PC-3 (cell line): ENCODE data around the gene PRDM15. TPM values are rescaled to one million over a fixed set of nuclear protein-coding genes. Genes with fewer than 3 reads are reported as not detected.

ENCODE experiments used
- ATAC-seq: fragments of 200-7000 bp; cut with Tn5 transposase; 2 replicates; pipeline ENCODE4 v1.9.1; 2020; ENCODE audit warnings: mild to moderate bottlenecking, moderate library complexity
- BruUV-seq: library from RNA; stranded (reverse); fragments of 400-500 nt; replicated peaks from 2 replicates; lab custom pipeline; 2021; lab: Mats Ljungman, UMichigan
- CTCF ChIA-PET: fragments of 300-600 bp; sonication (Branson Sonifier 250); formaldehyde crosslinking; loops from one replicate; lab custom pipeline; 2022; ENCODE audit warnings: antibody characterized with exemption; lab: Charles Lee
- POLR2A ChIA-PET: fragments of 300-600 bp; sonication (Branson Sonifier 250); formaldehyde crosslinking; loops from one replicate; lab custom pipeline; 2022; ENCODE audit warnings: antibody characterized with exemption; ENCODE audit not compliant: unreplicated experiment; lab: Charles Lee
- DNase-seq: peaks from one replicate; pipeline ENCODE4 v3.0.0-alpha.2; 2015
- H2AFZ ChIP-seq: fragments of 300-600 bp; sonication (generic); 2 replicates; pipeline ENCODE4 v1.6.0; 2016; ENCODE audit warnings: antibody characterized with exemption, low read length
- H3F3A ChIP-seq: fragments of 300-600 bp; sonication (generic); one replicate; pipeline ENCODE4 v1.6.0; 2017; ENCODE audit warnings: antibody characterized with exemption, low read length, control low read depth, mild to moderate bottlenecking; ENCODE audit not compliant: unreplicated experiment
- H3K27ac ChIP-seq: fragments of 300-600 bp; sonication (generic); 2 replicates; pipeline ENCODE4 v1.5.1; 2016; ENCODE audit warnings: mild to moderate bottlenecking, low read length
- H3K27me3 ChIP-seq: fragments of 300-600 bp; sonication (generic); 2 replicates; pipeline ENCODE4 v1.6.1; 2016; ENCODE audit warnings: low read length, mixed read lengths
- H3K36me3 ChIP-seq: fragments of 300-600 bp; sonication (generic); 2 replicates; pipeline ENCODE4 v1.6.1; 2016; ENCODE audit warnings: low read depth, mixed run types, low read length, mixed read lengths
- H3K4me1 ChIP-seq: fragments of 300-600 bp; sonication (generic); 2 replicates; pipeline ENCODE4 v1.5.1; 2016; ENCODE audit warnings: low read length; ENCODE audit not compliant: insufficient read depth
- H3K4me2 ChIP-seq: fragments of 300-600 bp; sonication (generic); 2 replicates; pipeline ENCODE4 v1.6.0; 2016; ENCODE audit warnings: low read length
- H3K4me3 ChIP-seq: fragments of 300-600 bp; sonication (generic); 2 replicates; pipeline ENCODE4 v1.5.1; 2016; ENCODE audit warnings: mild to moderate bottlenecking, low read length, mixed read lengths
- H3K79me2 ChIP-seq: fragments of 300-600 bp; sonication (generic); 2 replicates; pipeline ENCODE4 v1.6.1; 2017; ENCODE audit warnings: low read length, mixed read lengths
- H3K9ac ChIP-seq: fragments of 300-600 bp; sonication (generic); 2 replicates; pipeline ENCODE4 v1.6.0; 2016; ENCODE audit warnings: mild to moderate bottlenecking, low read length
- H3K9me2 ChIP-seq: fragments of 300-600 bp; sonication (generic); replicated peaks from 2 replicates; pipeline ENCODE4 v1.6.1; 2016; ENCODE audit warnings: mixed run types, low read length, mixed read lengths
- H3K9me3 ChIP-seq: fragments of 300-600 bp; sonication (generic); 2 replicates; pipeline ENCODE4 v1.6.1; 2016; ENCODE audit warnings: low read length, mixed read lengths
- H4K20me1 ChIP-seq: fragments of 300-600 bp; sonication (generic); 2 replicates; pipeline ENCODE4 v1.6.1; 2016; ENCODE audit warnings: low read length, mixed read lengths
- EZH2 ChIP-seq: fragments of 300-600 bp; sonication (generic); IDR thresholded peaks from one replicate; pipeline ENCODE4 v1.6.1; 2017; ENCODE audit warnings: antibody characterized with exemption, mild to moderate bottlenecking, low read length; ENCODE audit not compliant: unreplicated experiment
- EZH2phosphoT487 ChIP-seq: fragments of 300-600 bp; sonication (generic); IDR thresholded peaks from 2 replicates; pipeline ENCODE4 v1.6.1; 2018; ENCODE audit warnings: mild to moderate bottlenecking, antibody characterized with exemption, low read length, borderline replicate concordance
- intact Hi-C: fragments of 100-400 bp; cut with micrococcal nuclease; formaldehyde crosslinking; loops from 2 replicates; pipeline ENCODE4 v1.9.0; 2023
- total RNA-seq: library from RNA; depleted of rRNA; stranded (reverse); fragments of >200 nt; gene quantifications from 2 replicates; pipeline ENCODE4 v1.2.3, GENCODE V29; 2014
- TF ChIP-seq, protein P1 (sequence below): fragments of 300-600 bp; sonication (generic); conservative IDR thresholded peaks from 2 replicates; pipeline ENCODE4 v1.5.1; 2017; ENCODE audit warnings: antibody characterized with exemption, low read depth, mild to moderate bottlenecking, low read length

The PRDM15 gene
- total RNA-seq, 1 experiment from 2014 or later = 13.4 TPM

DNA sequence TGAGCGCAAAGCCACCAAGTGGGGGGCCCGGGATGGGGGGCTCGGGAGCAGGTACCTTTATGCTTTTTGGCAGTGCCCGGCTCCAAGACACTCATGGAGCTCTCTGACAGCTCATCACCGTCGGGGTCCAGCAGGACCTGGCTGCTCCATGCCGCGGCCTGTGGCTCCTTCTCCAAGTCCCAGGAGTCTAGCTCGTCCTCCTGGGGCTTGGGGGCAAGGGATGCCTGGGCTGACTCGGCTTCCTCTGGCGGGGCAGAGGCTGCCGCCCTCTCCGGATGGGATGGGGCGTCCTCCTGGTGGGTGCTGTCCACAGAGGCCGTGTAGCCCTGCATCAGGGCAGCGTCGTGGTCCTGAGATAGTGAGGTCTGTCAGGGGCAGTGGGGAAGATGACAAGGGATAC lies 19.9 kb upstream of the PRDM15 start:
- TF ChIP-seq EZH2phosphoT487 (no peak), EZH2 (no peak)
- TF ChIP-seq, protein P1, sequence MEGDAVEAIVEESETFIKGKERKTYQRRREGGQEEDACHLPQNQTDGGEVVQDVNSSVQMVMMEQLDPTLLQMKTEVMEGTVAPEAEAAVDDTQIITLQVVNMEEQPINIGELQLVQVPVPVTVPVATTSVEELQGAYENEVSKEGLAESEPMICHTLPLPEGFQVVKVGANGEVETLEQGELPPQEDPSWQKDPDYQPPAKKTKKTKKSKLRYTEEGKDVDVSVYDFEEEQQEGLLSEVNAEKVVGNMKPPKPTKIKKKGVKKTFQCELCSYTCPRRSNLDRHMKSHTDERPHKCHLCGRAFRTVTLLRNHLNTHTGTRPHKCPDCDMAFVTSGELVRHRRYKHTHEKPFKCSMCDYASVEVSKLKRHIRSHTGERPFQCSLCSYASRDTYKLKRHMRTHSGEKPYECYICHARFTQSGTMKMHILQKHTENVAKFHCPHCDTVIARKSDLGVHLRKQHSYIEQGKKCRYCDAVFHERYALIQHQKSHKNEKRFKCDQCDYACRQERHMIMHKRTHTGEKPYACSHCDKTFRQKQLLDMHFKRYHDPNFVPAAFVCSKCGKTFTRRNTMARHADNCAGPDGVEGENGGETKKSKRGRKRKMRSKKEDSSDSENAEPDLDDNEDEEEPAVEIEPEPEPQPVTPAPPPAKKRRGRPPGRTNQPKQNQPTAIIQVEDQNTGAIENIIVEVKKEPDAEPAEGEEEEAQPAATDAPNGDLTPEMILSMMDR = no peak
- no peaks in the 10 kb centered on the region for H4K20me1 ChIP-seq
- H3K36me3 ChIP-seq = peaks cover 32% of the 10 kb centered on the region
- peaks cover 18% of the 10 kb centered on the region for H3K4me1 ChIP-seq
- POLR2A ChIA-PET = no interaction called here
- CTCF ChIA-PET = no interaction called here
- no peak for ATAC-seq
- no peak overlapping the region for H3K9ac ChIP-seq
- no peak overlapping the region for H3K4me2 ChIP-seq
- no peak for DNase-seq
- H3K27ac ChIP-seq = no peak overlapping the region
- no peaks in the 10 kb centered on the region for H3K9me3 ChIP-seq
- no peaks in the 10 kb centered on the region for H3K79me2 ChIP-seq
- BruUV-seq = no TSS peak
- no peaks in the 10 kb centered on the region for H3K27me3 ChIP-seq
- intact Hi-C loops = no loop called here
- H3K9me2 ChIP-seq = no peaks in the 10 kb centered on the region
- no peak overlapping the region for H2AFZ ChIP-seq
- H3K4me3 ChIP-seq = no peak overlapping the region
- H3F3A ChIP-seq = no peaks in the 10 kb centered on the region

DNA sequence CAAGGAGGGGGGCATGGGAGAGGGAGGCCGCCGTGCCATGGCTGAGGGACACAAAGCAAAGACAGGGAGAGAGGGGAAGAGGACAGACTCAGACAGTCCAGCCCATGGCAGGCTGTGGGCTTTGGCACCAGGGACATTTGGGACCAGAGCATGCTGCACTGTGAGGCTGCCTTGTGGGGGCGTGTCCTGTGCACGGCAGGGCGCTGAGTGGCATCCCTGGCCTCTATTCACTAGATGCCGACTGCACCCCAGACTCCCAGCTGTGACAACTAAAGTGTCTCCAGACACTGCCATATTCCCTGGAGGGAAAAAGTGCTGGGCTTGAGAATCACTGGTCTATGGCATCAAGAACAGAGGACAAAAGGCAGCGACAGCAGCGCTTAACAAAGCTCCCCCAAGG lies 18.6 kb upstream of the PRDM15 start:
- H4K20me1 ChIP-seq = no peaks in the 10 kb centered on the region
- no peak for TF ChIP-seq EZH2phosphoT487
- TF ChIP-seq EZH2 = no peak
- TF ChIP-seq, protein P1 = no peak
- no peaks in the 10 kb centered on the region for H3K79me2 ChIP-seq
- ATAC-seq (no peak), DNase-seq (no peak)
- no peaks in the 10 kb centered on the region for H3K9me2 ChIP-seq
- no peaks in the 10 kb centered on the region for H3K27me3 ChIP-seq
- no peaks in the 10 kb centered on the region for H3K9me3 ChIP-seq
- no peak overlapping the region for H3K4me3 ChIP-seq
- H3F3A ChIP-seq = no peaks in the 10 kb centered on the region
- no peak overlapping the region for H3K27ac ChIP-seq
- no peak overlapping the region for H3K9ac ChIP-seq
- BruUV-seq = no TSS peak
- no peak overlapping the region for H3K4me2 ChIP-seq
- H2AFZ ChIP-seq = no peak overlapping the region
- CTCF ChIA-PET = no interaction called here
- intact Hi-C loops = no loop called here
- H3K4me1 ChIP-seq = peaks cover 18% of the 10 kb centered on the region
- POLR2A ChIA-PET = no interaction called here
- H3K36me3 ChIP-seq = peaks cover 28% of the 10 kb centered on the region

DNA sequence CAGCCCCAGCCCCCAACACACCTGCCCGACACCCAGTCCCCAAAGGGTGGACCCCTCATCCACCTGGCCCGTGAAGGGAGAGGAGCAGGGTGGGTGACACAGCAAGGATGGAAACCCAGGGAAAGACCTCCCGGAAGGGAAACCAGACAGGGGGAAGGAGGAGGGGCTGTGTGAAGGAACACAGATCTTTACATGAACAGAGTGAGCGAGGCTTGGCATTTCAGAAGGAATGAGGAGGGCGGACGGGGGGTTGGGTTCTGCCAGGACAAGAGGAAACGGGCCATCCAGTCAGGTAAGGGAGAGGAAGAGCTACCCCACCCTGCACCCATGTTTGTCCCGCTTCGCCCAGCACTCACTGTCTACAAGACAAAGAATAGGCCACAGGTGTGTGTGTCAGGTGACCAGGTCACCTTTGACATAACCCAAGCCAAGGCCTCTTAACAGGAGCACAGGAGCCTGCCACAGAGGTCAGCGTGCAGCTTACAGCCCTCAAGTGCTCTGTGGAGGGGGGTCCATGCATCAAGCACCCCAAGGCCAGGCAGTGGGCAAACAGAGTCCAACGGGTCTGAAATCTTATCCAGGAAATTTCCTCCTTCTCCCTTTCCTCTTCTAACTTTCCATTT lies 18.0 kb upstream of the PRDM15 start:
- ATAC-seq = no peak
- H3K27ac ChIP-seq = no peak overlapping the region
- no peak for DNase-seq
- H3K9ac ChIP-seq = no peak overlapping the region
- H3K27me3 ChIP-seq = no peaks in the 10 kb centered on the region
- no TSS peak for BruUV-seq
- no peak for TF ChIP-seq EZH2
- TF ChIP-seq, protein P1 = no peak
- TF ChIP-seq EZH2phosphoT487 = no peak
- no peaks in the 10 kb centered on the region for H3F3A ChIP-seq
- no peaks in the 10 kb centered on the region for H3K9me2 ChIP-seq
- CTCF ChIA-PET = interaction anchor here (0.6 kb wide), 1 partner anchor 310 kb away, joined by 3 read pairs; no protein-coding TSS in a partner anchor
- H3K9me3 ChIP-seq = no peaks in the 10 kb centered on the region
- H2AFZ ChIP-seq = no peak overlapping the region
- H3K4me2 ChIP-seq = no peak overlapping the region
- no peak overlapping the region for H3K4me3 ChIP-seq
- POLR2A ChIA-PET = no interaction called here
- intact Hi-C loops = no loop called here
- peaks cover 25% of the 10 kb centered on the region for H3K36me3 ChIP-seq
- H3K4me1 ChIP-seq = peaks cover 18% of the 10 kb centered on the region
- H3K79me2 ChIP-seq = no peaks in the 10 kb centered on the region
- no peaks in the 10 kb centered on the region for H4K20me1 ChIP-seq
